K562 (cell line): Measurements from ENCODE around the gene STXBP4. TPM values are rescaled to one million over a fixed set of nuclear protein-coding genes. Genes with fewer than 3 reads are reported as not detected.

ENCODE experiments used
- ATAC-seq: fragments of 200-7000 bp; cut with Tn5 transposase; 3 replicates; pipeline ENCODE4 v1.9.1; 2020; ENCODE audit warnings: moderate library complexity
- BruUV-seq: library from RNA; stranded (reverse); fragments of 400-500 nt; replicated peaks from 2 replicates; lab custom pipeline; 2021; lab: Mats Ljungman, UMichigan
- CTCF ChIA-PET: fragments of 300-600 bp; formaldehyde crosslinking; extraction: SDS; loops from one replicate; lab custom pipeline; 2021; ENCODE audit warnings: low intra/inter-chr PET ratio; lab: Yijun Ruan, JAX
- POLR2A ChIA-PET: fragments of 300-600, 350-650 bp; sonication (Branson Sonifier 250); formaldehyde crosslinking; extraction: SDS; loops from one replicate; lab custom pipeline; 2021; ENCODE audit warnings: antibody characterized with exemption, inconsistent platforms; lab: Yijun Ruan, JAX
- DNase-seq, 4 experiments: peaks; one replicate each; pipeline versions ENCODE4 v3.0.0 to v3.0.0-alpha.2; 2011 to 2018; ENCODE audit warnings: low spot score in 3 of 4, mixed read lengths in 3 of 4; ENCODE audit errors: extremely low read depth in 1 of 4
- FAIRE-seq: peaks from 2 replicates; lab custom pipeline; 2011; peaks lifted over from hg19 to GRCh38; lab: Jason Lieb, UNC
- H2AFZ ChIP-seq: 2 replicates; pipeline ENCODE4 v1.6.0; 2011; ENCODE audit warnings: low read depth, low read length, control low read depth, inconsistent platforms
- H3K27ac ChIP-seq: fragments of 200-600 bp; 3 replicates; pipeline ENCODE4 v1.8.0; 2011; ENCODE audit warnings: low read depth, mild to moderate bottlenecking, control low read depth, inconsistent platforms, low read length, moderate library complexity, mixed read lengths; ENCODE audit errors: extremely low read depth
- H3K27me3 ChIP-seq, 2 experiments: fragments of 300-600 bp in 1 of 2; 2 replicates in 1 of 2; 3 replicates in 1 of 2; pipeline versions ENCODE4 v1.6.0 to v1.8.0; 2011; ENCODE audit warnings: inconsistent platforms in 2 of 2, low read length in 2 of 2, mild to moderate bottlenecking in 1 of 2, mixed read lengths in 1 of 2, moderate library complexity in 1 of 2; ENCODE audit not compliant: control insufficient read depth in 2 of 2, insufficient read depth in 2 of 2
- H3K36me3 ChIP-seq: fragments of 300-600 bp; 3 replicates; pipeline ENCODE4 v1.8.0; 2011; ENCODE audit warnings: mild to moderate bottlenecking, low read length, inconsistent platforms; ENCODE audit not compliant: control insufficient read depth, insufficient read depth
- H3K4me1 ChIP-seq, 2 experiments: fragments of 200-600 bp in 1 of 2; replicated peaks in 1 of 2; 2 replicates in 1 of 2; 3 replicates in 1 of 2; pipeline versions ENCODE4 v1.5.1 to v1.8.0; 2011; ENCODE audit warnings: inconsistent platforms in 2 of 2, low read length in 2 of 2, mild to moderate bottlenecking in 1 of 2, mixed read lengths in 1 of 2, moderate library complexity in 1 of 2; ENCODE audit not compliant: control insufficient read depth in 2 of 2, insufficient read depth in 2 of 2
- H3K4me2 ChIP-seq: 2 replicates; pipeline ENCODE4 v1.6.1; 2011; ENCODE audit warnings: low read length, control low read depth, inconsistent platforms, mixed read lengths; ENCODE audit not compliant: insufficient read depth
- H3K4me3 ChIP-seq: fragments of 200-600 bp; sonication (generic), shearing (Covaris generic); 2 replicates; pipeline ENCODE4 v1.5.1; 2016; ENCODE audit warnings: control low read depth, inconsistent platforms
- H3K79me2 ChIP-seq: fragments of 200-600 bp; 3 replicates; pipeline ENCODE4 v1.8.0; 2011; ENCODE audit warnings: low read length, inconsistent platforms; ENCODE audit not compliant: control insufficient read depth, insufficient read depth
- H3K9ac ChIP-seq, 2 experiments: 2 replicates each; pipeline versions ENCODE4 v1.6.0 to v1.6.1; 2011; ENCODE audit warnings: low read depth in 2 of 2, low read length in 2 of 2, control low read depth in 1 of 2, inconsistent platforms in 1 of 2, mild to moderate bottlenecking in 1 of 2, mixed read lengths in 1 of 2; ENCODE audit not compliant: insufficient read depth in 1 of 2
- H3K9me1 ChIP-seq: one replicate; pipeline ENCODE4 v1.6.0; 2011; ENCODE audit warnings: inconsistent platforms, mild to moderate bottlenecking, low read length, moderate library complexity; ENCODE audit not compliant: control insufficient read depth, insufficient read depth
- H3K9me3 ChIP-seq: replicated peaks from 2 replicates; pipeline ENCODE4 v1.5.1; 2011; ENCODE audit warnings: low read depth, low read length, inconsistent platforms; ENCODE audit not compliant: control insufficient read depth, insufficient read depth
- H4K20me1 ChIP-seq: replicated peaks from 2 replicates; pipeline ENCODE4 v1.6.1; 2011; ENCODE audit warnings: low read length, inconsistent platforms, mixed read lengths; ENCODE audit not compliant: control insufficient read depth, insufficient read depth
- ATF3 ChIP-seq, 2 experiments: fragments of 450-650 bp in 1 of 2; sonication (generic) in 1 of 2; formaldehyde crosslinking in 1 of 2; IDR thresholded peaks in 1 of 2; conservative IDR thresholded peaks in 1 of 2; 2 replicates each; pipeline versions ENCODE4 v1.6.1 to v1.8.1; 2016 to 2023; ENCODE audit warnings: mild to moderate bottlenecking in 2 of 2, moderate library complexity in 2 of 2, inconsistent platforms in 1 of 2, missing genetic modification reagents in 1 of 2
- FOXA1 ChIP-seq: fragments of 450-650 bp; IDR thresholded peaks from 2 replicates; pipeline ENCODE4 v1.6.1; 2016; ENCODE audit warnings: mild to moderate bottlenecking, borderline replicate concordance
- HDAC3 ChIP-seq: fragments of 450-650 bp; IDR thresholded peaks from 2 replicates; pipeline ENCODE4 v1.6.1; 2018; ENCODE audit warnings: borderline replicate concordance, mild to moderate bottlenecking, moderate library complexity; ENCODE audit not compliant: partially characterized antibody
- IRF2 ChIP-seq: sonication (generic); formaldehyde crosslinking; IDR thresholded peaks from 2 replicates; pipeline ENCODE4 v1.8.1; 2022; ENCODE audit warnings: mild to moderate bottlenecking, missing genetic modification reagents
- KAT7 ChIP-seq: sonication (generic); formaldehyde crosslinking; IDR thresholded peaks from 2 replicates; pipeline ENCODE4 v1.8.0; 2022; ENCODE audit warnings: missing genetic modification reagents, mild to moderate bottlenecking, borderline replicate concordance
- KDM1A ChIP-seq, 2 experiments: fragments of 450-650 bp; IDR thresholded peaks; 2 replicates each; pipeline ENCODE4 v1.6.1; 2016; ENCODE audit warnings: mild to moderate bottlenecking in 2 of 2
- L3MBTL2 ChIP-seq: fragments of 450-650 bp; IDR thresholded peaks from 2 replicates; pipeline ENCODE4 v1.6.1; 2016; ENCODE audit warnings: mild to moderate bottlenecking, moderate library complexity
- MAZ ChIP-seq, 2 experiments: fragments of 450-650 bp in 1 of 2; sonication (generic) in 1 of 2; formaldehyde crosslinking; IDR thresholded peaks in 1 of 2; conservative IDR thresholded peaks in 1 of 2; 2 replicates each; pipeline versions ENCODE4 v1.4.0 to v1.5.0; 2020; ENCODE audit warnings: mild to moderate bottlenecking in 1 of 2, missing genetic modification reagents in 1 of 2
- MITF ChIP-seq: IDR thresholded peaks from 2 replicates; pipeline ENCODE4 v1.6.1; 2014; ENCODE audit warnings: antibody characterized with exemption
- NCOA1 ChIP-seq: fragments of 450-650 bp; IDR thresholded peaks from 2 replicates; pipeline ENCODE4 v1.6.1; 2016; ENCODE audit warnings: low read depth
- NFE2L1 ChIP-seq: fragments of 450-650 bp; IDR thresholded peaks from 2 replicates; pipeline ENCODE4 v1.6.1; 2016; ENCODE audit warnings: missing genetic modification characterization, low read depth, mild to moderate bottlenecking, missing compliant biosample characterization, moderate library complexity, borderline replicate concordance
- NFXL1 ChIP-seq: fragments of 450-650 bp; formaldehyde crosslinking; IDR thresholded peaks from 2 replicates; pipeline ENCODE4 v1.4.0; 2021; ENCODE audit warnings: mild to moderate bottlenecking
- XRCC5 ChIP-seq: fragments of 200-400 bp; formaldehyde crosslinking; IDR thresholded peaks from 2 replicates; pipeline ENCODE4 v1.6.1; 2017; ENCODE audit warnings: low read depth, mild to moderate bottlenecking, low read length
- ZC3H11A ChIP-seq: IDR thresholded peaks from 2 replicates; pipeline ENCODE4 v1.6.1; 2012; ENCODE audit warnings: low read depth, low read length, improper control_type of control experiment
- ZNF639 ChIP-seq, 2 experiments: fragments of 200-800 bp in 1 of 2; sonication (Bioruptor generic) in 1 of 2; sonication (generic) in 1 of 2; formaldehyde crosslinking in 1 of 2; IDR thresholded peaks in 1 of 2; conservative IDR thresholded peaks in 1 of 2; 2 replicates each; pipeline versions ENCODE4 v1.5.0 to v1.6.1; 2016 to 2020; ENCODE audit warnings: missing compliant biosample characterization in 1 of 2, missing genetic modification characterization in 1 of 2, missing genetic modification reagents in 1 of 2
- in situ Hi-C: fragments of 300-500 bp; cut with MboI; formaldehyde crosslinking; loops from 4 replicates; pipeline ENCODE4 v1.15.0; 2018; ENCODE audit warnings: inconsistent platforms, mixed read lengths
- intact Hi-C: fragments of 100-400 bp; cut with micrococcal nuclease; formaldehyde crosslinking; loops from 2 replicates; pipeline ENCODE4 v1.14.2; 2022
- polyA plus RNA-seq, 8 experiments: library from polyadenylated mRNA; depleted of rRNA in 4 of 8; stranded (reverse) in 5 of 8; unstranded in 3 of 8; fragments of >200 nt; fragmentation: Nextera tagmentation in 2 of 8; fragmentation: Illumina TruSeq in 1 of 8; extraction: Ambion mirVana in 2 of 8; extraction: Trizol in 1 of 8; gene quantifications; 2 replicates each; pipeline versions ENCODE4 v1.2.1 to v1.2.3, GENCODE V29; 2011 to 2014; ENCODE audit warnings: inconsistent platforms in 1 of 8, missing spikeins in 1 of 8
- total RNA-seq, 7 experiments: library from RNA; depleted of rRNA in 6 of 7; stranded (reverse); fragments of >200 nt in 6 of 7; fragmentation: Illumina TruSeq in 2 of 7; extraction: Trizol in 2 of 7; gene quantifications; 2 replicates each; pipeline versions ENCODE4 v1.2.1 to v1.2.3, GENCODE V29; 2011 to 2021; ENCODE audit warnings: low replicate concordance in 1 of 7
- TF ChIP-seq, protein P1 (sequence below): fragments of 450-650 bp; formaldehyde crosslinking; IDR thresholded peaks from 2 replicates; pipeline ENCODE4 v1.4.0; 2020; ENCODE audit warnings: mild to moderate bottlenecking, moderate library complexity

Gene STXBP4
- total and polyA plus RNA-seq, 9 of the 15 experiments (the other 6 are each of a cell fraction or from before 2014, with no cell fraction given), result 11.6 to 23.2 (median 18.5) TPM

DNA sequence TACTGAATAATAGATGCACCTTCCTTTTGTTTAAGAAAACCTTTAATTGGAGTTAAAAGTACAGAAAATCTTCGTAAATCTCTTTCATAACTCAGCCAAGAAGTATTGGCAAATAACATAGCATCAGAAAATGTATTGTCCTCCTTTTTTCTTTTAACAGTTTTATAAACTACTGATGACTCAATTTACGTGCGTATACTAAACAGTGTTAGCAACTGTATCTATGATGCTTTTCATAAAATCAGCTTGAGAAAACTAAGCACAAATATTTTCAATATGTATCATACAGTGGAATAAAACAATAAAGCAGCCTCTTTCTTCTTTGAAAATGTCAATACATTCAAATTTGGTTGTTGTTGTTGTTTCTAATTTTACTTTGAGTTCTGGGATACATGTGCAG is 88.6 kb downstream of the STXBP4 start (continued):
- TF ChIP-seq, protein P1, sequence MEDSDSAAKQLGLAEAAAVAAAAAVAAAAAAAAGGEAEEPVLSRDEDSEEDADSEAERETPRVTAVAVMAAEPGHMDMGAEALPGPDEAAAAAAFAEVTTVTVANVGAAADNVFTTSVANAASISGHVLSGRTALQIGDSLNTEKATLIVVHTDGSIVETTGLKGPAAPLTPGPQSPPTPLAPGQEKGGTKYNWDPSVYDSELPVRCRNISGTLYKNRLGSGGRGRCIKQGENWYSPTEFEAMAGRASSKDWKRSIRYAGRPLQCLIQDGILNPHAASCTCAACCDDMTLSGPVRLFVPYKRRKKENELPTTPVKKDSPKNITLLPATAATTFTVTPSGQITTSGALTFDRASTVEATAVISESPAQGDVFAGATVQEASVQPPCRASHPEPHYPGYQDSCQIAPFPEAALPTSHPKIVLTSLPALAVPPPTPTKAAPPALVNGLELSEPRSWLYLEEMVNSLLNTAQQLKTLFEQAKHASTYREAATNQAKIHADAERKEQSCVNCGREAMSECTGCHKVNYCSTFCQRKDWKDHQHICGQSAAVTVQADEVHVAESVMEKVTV (CRISPR knock-in tag), result no peak
- no peak for TF ChIP-seq ZC3H11A

DNA sequence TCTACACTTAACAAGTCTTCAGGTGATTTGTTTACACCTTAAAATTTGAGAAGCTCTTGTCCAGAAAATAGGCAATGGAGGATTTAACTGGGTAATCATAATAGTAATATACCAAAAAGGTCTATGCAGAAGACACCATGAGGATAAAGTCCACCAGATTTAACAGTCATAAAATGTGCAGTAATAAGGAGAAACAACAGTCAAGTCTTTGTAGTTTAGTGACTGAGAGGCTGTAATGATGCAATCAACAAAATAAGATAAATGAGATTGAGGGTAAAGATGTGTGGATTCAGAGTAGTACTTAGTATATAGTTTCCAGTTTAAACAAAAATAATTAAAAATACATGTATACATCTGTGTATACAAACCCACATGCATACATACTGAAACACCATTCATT is 91.2 kb downstream of the STXBP4 start:
- Histone ChIP-seq H2AFZ (no peak overlapping the region), H3K4me3 (no peak overlapping the region), H3K4me1 (peaks cover 0 to 9% of the 10 kb centered on the region in 2 experiments; a peak in 1 of 5 replicates), H3K9me1 (no peaks in the 10 kb centered on the region), H3K79me2 (no peaks in the 10 kb centered on the region), H3K36me3 (no peaks in the 10 kb centered on the region), H3K9ac (no peak overlapping the region), H4K20me1 (no peaks in the 10 kb centered on the region), H3K27me3 (no peaks in the 10 kb centered on the region), H3K27ac (no peak overlapping the region), H3K4me2 (no peak overlapping the region), H3K9me3 (no peaks in the 10 kb centered on the region)
- BruUV-seq, result no TSS peak
- intact Hi-C loops, result loop anchor here (10.0 kb wide), 2 partner anchors 115 to 295 kb away; no protein-coding TSS in a partner anchor
- in situ Hi-C loops, result no loop called here
- CTCF ChIA-PET, result no interaction called here
- ATAC-seq (no peak), DNase-seq (no peak), FAIRE-seq (no peak)
- POLR2A ChIA-PET, result no interaction called here
- TF ChIP-seq L3MBTL2 (no peak), KDM1A (IDR thresholded peaks at IDR 0.05) (no peak), MAZ (CRISPR knock-in tag; conservative IDR thresholded peaks at IDR 0.05 in 1 of 2, IDR thresholded peaks at IDR 0.05 in 1 of 2) (no peak), NFE2L1 (tag) (no peak), ZNF639 (CRISPR knock-in tag; conservative IDR thresholded peaks at IDR 0.05 in 1 of 2, IDR thresholded peaks at IDR 0.05 in 1 of 2) (no peak), NCOA1 (no peak), MITF (no peak), XRCC5 (no peak), IRF2 (CRISPR knock-in tag) (no peak), HDAC3 (no peak), ATF3 (IDR thresholded peaks at IDR 0.05) (peak; percentile 49), ATF3 (CRISPR knock-in tag; conservative IDR thresholded peaks at IDR 0.05) (no peak), KAT7 (no peak), NFXL1 (CRISPR knock-in tag) (no peak), FOXA1 (no peak)
